Measurements from ENCODE around the gene ADGRG3.

GRCh38 chr16:57629516-57630406 is 38.3 kb upstream of the ADGRG3 start:
- no peak for TF ChIP-seq CTCF (IDR thresholded peaks at IDR 0.05)
- TF ChIP-seq ZFX (IDR thresholded peaks at IDR 0.05; ENCODE audit: borderline replicate concordance), result no peak
